HG03064 (cell line): Measurements from ENCODE around the gene PLA2G4B.

Source experiments
- ATAC-seq: cut with Tn5 transposase; IDR thresholded peaks from one replicate; pipeline ENCODE4 v1.9.1; 2021; ENCODE audit warnings: low read depth; ENCODE audit not compliant: unreplicated experiment

Gene PLA2G4B

DNA sequence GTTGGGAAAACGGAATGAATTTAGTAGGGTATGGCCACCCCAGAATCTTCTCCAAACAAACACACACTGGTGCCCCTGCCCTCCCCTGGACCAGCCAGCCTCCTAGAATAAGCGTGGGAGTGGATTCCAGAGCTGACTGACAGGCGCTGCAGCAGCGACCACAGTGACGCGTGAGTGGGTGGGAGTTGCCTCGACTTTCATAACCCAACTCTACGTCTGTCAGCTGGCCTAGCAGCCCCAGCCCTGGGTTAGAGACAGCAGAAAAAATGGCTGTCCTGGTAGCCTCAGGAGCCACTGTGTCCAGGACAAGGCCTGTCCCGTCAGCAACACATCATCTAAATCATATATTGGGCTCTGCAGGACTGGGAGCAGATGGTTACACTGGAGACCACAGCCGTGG is 10.0 kb downstream of the PLA2G4B start:
- no peak for ATAC-seq

DNA sequence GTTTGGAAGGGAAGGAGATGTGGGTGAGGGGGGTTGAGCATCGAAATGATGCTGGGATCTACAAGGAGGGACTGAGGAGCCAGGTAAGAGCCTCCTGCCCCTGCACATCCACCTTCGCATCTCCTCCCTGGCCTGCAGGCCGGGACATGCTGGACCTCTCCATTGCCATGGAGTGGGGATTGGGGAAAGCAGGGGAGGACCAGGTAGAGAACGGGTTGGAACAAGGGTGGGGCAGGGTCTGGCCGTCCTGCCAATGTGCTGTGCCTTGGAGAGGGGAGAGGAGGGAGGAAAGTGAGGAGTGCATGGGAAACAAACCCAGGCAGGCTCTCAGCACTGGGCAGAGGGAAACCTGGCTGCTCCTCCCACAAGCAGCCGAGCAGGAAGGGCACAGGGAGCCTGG is 10.6 kb downstream of the PLA2G4B start:
- no peak for ATAC-seq

- ATAC-seq = no peak
Measured at GRCh38 chr15:41849861-41850260, 11.2 kb downstream of the PLA2G4B start.

DNA sequence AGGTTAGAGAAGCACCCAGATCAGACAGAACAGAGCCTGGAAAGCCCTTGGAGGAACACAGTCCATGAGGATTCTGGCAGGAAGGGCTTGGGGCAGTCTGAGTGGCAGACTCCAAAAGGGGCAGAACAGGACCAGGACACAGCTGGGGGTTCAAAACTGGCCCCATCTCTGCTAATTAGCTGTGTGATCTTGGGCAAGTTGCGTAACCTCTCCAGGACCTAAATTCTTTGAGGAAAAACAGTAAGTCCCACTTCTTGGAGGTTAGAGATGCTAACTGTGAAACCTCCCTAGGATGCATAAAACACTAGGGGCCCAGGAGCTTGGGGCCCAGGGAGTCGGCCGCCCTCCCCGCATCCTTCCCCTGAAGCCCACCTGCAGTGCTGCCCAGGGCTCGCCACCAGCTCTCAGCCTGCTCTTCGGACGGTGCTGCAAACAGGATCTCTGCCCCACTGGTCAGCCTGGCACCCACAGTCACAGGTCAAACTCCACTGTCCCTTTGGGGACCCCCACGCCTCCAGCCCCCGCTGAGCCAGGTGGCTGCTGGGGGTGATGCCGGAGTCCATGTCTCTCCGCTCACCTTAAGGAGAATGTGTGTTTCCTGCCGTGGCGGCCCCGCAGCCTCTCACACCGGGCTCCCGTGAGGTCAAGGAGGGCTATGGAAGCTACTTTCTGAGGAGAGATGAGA is 12.0 kb downstream of the PLA2G4B start:
- ATAC-seq = no peak

DNA sequence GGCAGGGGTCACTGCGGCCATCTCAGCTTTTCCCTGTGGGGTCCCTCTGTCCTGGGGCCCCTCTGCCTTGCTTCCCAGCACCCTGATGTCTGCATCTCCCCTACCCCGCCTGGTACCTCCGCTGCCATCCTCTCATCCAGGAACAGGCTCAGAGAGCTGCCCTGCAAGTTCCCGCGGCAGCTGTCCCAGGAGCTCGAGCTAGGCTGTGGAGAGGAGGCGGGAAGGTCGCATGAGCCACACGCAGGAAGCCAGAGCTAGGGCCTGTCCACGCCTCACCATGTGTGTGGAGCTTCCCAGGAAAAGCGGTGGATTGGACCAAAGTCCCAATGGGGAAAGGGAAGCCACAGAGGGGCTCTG is 12.5 kb downstream of the PLA2G4B start:
- ATAC-seq = no peak

DNA sequence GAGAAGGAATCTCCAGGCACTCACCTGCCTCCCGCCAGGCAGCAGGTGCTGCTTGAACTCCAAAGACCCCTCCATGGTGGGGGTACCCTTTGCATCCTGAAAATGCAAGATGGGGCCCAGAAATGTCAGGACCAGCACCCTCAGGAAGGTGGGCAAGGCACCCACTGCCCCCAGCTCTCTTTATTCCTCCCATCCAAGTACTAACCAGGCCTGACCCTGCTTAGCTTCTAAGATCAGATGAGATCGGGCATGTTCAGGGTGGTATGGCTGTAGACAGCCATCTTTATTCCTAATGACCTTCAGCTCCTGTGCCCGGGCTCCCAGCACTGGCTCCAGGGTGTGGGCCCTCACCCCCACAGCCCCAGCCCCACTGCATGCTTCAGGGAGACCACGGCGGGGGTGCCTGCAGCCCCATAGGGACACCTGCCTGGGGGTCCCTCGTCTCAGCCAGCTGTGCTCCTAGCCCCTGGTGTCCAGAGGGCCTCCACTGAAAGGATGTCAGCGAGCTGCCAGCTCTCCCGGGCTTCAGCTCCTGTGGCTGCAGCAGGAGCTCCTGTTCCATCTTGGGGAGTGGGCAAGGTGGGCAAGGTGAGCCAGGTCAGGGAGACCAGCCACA is 13.2 kb downstream of the PLA2G4B start:
- ATAC-seq = no peak

GRCh38 chr15:41852736-41853590 is 14.3 kb downstream of the PLA2G4B start:
- ATAC-seq = no peak

DNA sequence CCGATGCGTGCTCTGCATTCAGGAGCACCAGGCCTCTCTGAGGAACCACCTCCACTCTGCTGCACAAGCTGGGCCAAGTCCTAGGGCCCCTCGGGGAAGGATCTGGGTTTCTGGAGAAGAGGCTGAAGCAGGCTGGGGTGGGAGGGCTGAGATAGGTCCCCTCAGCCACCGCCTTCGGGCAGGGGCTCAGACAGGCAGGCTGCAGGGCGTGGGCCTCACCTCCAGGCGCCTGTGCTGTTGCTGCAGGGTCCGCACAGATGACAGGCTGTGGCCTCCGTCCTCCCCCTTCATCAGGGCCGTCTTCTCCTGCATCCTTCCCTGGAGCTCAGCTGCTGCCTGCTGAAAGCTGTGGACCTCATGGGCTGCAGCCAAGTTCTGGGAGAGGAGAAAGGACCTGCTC is 15.2 kb downstream of the PLA2G4B start:
- ATAC-seq = no peak

DNA sequence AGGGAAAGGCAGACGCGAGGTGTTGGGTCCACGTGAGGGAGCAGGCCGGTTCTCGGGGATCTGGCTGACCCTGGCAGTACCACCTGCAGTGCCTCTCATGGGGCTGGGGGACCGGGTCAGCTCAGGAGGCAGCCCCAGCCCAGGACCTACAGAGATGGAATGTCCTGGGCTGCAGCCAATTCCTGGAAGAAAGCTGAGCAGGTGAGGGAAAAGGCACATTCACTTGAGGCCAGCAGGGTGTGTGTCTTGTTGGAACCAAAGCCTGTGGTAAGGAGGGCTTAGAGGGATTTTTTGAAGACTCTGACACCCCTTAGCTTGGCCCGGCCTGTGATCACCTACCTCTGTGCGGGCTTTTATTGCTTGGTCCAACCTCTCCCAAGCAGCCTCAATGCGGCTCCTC is 15.8 kb downstream of the PLA2G4B start:
- no peak for ATAC-seq

GRCh38 chr15:41855261-41855961 is 16.8 kb downstream of the PLA2G4B start:
- no peak for ATAC-seq

- ATAC-seq = no peak
Measured at GRCh38 chr15:41856262-41856661, 17.6 kb downstream of the PLA2G4B start.

GRCh38 chr15:41856716-41857115 is 18.1 kb downstream of the PLA2G4B start:
- ATAC-seq = no peak

GRCh38 chr15:41857316-41857715 is 18.7 kb downstream of the PLA2G4B start:
- no peak for ATAC-seq

- ATAC-seq = no peak
Measured at GRCh38 chr15:41858756-41859155, 20.1 kb downstream of the PLA2G4B start.

GRCh38 chr15:41860049-41860828 is 21.6 kb downstream of the PLA2G4B start:
- no peak for ATAC-seq

GRCh38 chr15:41861736-41862356 is 23.2 kb downstream of the PLA2G4B start:
- ATAC-seq = no peak

DNA sequence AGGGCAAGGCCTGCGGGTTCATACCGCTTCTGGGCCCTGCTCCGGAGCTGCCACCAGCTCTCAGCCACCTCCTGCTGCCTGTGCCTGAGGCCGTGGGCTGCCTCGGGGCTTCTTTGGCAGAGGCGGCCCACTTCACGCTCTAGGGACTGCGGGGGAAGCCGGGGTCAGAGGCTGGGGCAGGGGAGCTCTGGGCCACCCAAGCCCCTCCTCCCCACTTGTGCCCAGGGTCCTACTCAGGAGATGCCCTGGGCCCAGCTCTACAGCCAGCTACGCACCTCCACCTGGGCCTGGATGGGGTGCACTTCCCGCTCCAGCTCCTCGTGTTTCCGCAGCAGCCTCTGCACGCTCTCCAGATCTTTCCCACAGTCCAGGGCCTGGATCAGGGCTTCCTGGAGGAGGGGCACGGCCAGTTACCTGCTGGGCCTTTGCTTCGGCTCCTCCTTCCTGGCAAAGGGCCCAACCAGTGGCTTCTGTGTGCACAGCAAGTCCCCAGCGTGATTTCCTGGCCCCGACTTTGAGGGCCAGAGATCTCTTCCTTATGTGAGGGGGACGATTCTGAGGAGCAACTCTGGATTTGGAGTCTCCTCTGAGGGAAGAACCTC is 24.0 kb downstream of the PLA2G4B start:
- no peak for ATAC-seq

DNA sequence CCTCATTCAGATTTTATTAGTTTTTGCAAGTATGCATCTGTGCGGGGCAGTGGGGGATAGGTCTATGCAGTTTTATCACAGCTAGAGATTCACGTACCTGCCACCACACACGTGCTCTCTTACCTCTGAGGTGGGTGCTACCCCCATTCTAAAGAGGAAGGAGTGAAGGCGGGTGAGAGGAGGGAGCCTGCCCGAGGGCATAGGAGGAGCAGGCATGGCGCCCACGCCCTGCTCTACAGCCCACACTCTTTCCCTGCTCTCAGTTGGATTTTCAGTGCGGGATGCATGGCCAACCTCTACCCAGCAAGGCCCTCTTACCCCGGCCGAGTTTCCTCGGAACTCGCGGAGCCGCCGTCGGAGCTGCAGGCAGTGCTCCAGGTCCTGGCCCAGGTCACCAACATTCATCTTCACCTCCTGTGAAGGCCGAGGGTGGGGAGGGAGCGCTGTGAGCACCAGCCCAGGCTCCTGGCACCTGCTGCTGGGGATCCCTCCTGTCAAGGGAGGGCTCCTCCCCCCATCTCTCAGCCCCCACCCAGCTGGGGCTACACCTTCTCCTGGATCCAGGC is 26.9 kb downstream of the PLA2G4B start:
- ATAC-seq = no peak

DNA sequence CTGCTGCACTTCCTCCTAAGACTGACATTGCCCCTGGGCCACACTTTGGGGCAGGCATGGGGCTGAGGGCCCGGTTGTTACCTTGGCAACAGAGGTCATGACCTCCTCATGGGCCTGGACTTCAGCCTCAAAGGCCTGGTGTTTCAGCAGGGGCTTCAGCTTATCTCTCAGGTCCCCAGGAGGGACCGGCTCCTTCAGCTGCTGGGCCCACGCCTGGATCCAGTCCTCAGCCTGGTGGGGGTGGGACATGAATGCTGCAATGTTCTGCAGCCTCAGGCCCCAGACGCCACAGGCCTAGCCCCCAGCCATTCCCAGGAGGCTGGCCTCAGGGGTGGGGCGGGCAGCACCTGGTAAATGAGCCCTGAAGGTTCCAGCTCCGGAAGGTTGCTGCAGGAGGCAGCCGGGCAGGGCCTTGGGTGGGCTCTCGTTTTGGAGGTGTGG is 27.6 kb downstream of the PLA2G4B start:
- ATAC-seq = no peak
